NCI-H187 treated with DMSO at 0.1 percent for 48 hours (cell line): ENCODE data around the gene CEP295NL.
"Not testable (repeated sequence)": the region's sequence is repeated elsewhere in the genome, so short reads cannot be mapped to it uniquely, and the experiment has no call there.

Experiments
- DNase-seq: peaks from one replicate; lab custom pipeline; 2025; lab: John Stamatoyannopoulos, UW

The CEP295NL gene, protein sequence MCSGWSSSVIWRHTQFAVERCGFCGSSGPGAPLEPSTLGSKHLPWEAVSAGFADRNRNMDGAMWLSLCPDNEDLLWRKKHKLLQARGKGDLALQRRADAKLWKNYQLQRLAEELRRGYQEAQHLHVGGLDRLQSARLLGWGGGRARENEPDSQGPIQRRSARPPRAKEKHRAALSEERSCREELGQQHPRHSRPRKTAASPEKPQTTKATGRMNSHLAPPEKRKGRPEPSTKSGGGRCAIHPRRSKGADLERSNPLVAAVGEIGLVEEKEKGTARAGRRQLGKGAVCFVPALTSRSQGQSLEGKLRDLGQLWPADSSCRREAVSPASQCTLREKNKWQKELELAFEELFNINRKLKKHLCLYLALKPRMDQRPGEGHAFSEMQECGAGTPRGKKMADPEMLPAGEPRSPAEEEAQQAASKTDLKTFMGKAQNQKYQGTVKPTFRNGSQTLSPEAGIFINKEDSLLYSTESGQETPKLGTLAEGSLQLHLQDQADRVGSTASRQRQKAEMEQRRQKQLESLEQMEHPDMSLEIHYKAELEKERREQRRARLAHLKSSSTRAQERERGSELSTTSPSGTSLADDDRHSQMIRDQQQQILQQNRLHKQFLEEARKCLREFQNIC

DNA sequence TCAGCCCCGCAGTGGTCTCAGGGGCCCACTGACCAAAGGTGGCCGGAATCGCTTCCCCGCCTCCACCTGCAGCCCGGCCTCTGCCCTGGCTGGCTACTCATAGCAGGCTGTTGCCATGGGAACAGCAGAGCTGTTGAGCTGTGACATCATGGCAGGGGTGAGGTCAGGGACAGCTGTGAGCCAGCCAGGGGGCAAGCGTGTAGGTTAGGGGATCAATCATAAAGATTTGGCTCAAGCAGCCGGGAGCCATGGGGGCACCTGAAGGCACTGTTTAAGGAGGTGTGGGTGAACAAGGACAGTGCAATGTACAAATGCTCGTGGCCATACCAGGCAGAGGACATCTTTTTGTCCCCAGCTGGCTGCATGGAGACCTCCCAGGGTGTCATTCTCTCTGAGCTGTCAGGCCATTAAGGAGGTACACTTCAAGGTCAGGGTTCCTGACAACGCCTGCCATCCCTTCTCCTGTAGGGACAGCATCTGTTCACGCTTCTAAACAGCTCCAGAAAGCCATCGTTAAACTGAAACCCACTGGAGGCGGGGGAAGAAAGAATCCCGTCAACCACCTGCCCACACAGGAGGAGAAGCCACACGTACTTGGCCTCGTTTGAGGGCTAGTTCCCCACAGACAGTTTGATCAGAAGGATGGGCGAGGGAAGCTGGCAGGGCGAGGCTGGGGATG, at the start of gene CEP295NL:
Gene CEP295NL, minus strand, starts transcription at position 101 of the 679 bp plus-strand sequence. CDS start 1,373 bp downstream, outside the sequence.
- no peak for DNase-seq

DNA sequence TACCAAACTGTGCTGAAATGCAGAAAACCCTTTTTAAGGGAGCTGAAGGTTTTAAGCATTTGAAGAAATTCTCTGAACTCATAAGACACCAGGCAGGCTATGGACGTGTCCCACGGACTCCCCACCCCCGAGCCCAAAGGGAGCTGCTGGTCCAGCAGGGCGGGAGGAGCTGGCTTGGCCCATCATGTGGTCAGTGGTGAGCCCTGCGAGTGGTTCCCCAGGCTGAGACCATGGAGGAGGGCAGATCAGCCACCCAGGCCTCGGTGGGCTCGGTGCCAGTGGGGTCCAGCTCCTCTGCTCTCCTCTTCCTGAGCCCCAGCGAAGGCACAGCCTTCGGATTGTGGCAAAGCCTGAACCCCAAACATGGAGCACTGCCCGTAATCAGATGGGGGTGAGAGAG, 49.7 kb upstream of the CEP295NL start:
- no peak for DNase-seq

DNA sequence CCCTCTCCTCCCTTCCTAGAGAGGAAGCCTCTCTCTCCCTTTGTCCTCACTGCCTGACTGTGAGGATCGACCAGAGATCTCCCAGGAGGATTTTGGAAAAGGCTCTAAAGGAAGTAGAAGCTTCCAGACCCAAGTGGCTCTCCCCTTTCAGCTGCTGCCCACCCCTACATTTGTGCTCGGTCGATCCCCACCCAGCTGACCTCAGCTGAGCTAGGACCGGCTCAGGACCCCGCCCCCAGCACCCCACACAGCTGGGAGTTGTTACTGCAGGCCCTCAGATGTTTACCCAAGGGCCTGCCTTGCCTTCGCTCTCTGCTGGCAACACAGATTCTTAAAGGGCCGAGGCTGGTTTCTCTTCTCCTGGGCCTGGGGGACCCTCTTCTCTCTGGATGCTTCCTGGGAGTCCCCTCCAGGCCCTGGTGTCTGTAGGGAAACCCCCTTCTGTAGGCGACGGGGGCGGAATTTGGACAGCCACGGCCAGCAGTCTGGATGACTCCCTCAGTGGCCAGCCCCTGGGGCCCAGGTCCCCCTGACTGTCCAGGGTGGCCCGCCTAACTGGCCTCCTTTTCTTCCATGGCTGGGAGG, 49.1 kb upstream of the CEP295NL start:
- no peak for DNase-seq

DNA sequence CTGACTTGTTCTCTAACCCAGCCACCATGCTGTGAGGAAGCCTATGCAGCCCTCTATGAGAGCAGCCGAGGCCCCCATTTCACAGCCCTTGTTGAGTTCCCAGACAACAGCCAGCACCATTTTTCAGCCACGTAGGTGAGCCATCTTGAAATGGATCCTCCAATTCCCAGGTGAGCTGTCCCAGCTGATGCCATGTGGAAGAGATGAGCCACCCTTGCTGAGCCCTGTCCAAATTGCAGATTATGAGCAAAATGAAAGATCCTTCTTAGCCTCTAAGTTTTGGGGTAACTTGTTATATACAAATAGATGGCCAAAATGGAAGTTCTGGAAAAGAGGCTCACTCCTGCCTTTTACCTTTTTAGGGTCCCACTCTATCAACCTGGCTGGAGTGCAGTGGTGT, 47.9 kb upstream of the CEP295NL start:
- DNase-seq, result no peak

DNA sequence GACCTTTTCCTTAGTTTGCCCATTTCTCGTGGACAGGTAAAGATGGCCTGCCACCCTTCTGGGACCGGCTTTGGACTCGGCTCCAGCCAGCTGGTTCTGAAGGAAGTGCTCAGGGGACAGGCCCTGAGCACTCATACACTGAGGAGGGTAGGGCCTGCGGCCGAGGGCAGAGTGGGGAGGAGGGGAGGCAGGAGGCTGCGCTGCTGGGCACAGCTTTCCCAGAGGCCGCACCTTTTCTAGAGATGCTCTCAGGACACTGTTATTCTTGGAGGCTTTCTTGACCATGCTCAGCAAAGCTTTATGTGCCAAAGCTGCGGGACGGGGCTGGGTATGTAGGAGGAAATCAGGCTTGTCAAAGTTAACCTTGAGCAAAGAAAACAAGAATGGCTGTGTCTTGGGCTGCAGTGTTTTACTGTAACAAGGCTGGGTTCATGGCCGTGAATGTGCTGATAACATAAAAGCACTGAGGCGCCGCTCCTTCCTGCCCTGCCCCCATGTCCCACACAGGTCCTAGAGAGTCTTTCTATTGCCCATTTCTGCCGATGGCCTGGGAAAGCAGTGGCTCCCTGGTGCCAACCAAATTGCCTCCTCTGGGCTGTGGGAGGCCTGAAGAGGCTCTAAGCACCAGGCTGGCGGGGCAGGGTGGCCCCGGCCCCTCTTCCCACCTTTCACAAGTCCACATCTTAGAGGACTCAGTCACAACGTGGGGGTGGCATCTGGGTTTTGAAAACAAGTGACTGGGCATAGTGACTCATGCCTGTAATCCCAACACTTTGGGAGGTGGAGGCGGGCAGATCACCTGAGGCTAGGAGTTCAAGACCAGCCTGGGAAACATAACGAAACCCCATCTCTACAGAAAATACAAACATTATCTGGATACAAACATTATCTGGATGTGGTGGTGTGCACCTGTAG, 44.5 kb upstream of the CEP295NL start:
- DNase-seq, result no peak

DNA sequence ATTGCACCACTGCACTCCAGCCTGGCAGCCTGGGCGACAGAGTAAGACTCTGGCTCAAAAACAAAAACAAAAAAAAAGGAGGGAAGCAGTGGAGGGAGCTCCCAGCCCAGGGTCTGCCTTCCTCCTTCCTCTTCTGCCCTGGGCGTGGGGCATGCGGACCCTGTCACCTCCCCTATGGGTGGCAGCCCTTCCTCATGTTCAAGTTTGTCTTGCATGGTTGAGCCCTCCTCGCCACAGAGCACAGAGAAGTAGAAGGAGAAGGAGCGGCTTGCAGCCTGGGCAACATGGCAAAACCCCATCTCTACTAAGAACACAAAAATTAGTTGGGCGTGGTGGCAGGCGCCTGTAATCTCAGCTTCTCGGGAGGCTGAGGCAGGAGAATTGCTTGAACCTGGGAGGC, 43.6 kb upstream of the CEP295NL start:
- DNase-seq, result no peak

DNA sequence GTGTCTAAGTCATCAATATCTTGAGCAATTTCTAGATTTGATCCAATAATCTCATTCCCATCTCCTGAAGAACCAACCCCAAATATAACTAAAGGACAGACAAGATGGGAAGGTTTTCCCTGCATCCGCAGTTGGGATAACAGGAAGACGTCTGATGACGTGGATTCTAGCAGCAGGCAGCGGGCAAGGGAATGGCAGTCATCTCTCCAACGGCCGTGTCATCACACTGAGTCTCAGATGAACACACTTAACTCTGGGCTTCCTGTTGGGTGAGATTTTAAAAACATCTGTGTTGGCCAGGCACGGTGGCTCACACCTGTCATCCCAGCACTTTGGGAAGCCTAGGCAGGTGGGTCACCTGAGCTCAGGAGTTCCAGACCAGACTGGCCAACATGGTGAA, 43.1 kb upstream of the CEP295NL start:
- no peak for DNase-seq

DNA sequence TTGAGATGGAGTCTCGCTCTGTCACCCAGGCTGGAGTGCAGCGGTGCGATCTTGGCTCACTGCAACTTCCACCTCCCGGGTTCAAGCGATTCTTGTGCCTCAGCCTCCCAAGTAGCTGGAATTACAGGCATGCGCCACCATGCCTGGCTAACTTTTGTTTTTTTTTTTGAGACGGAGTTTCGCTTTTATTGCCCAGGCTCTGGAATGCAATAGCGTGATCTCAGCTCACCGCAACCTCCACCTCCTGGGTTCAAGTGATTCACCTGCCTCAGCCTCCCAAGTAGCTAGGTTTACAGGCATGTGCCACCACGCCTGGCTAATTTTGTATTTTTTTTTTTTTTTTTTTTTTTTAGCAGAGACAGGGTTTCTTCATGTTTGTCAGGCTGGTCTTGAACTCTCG, 42.5 kb upstream of the CEP295NL start:
- DNase-seq, result not testable (repeated sequence)

DNA sequence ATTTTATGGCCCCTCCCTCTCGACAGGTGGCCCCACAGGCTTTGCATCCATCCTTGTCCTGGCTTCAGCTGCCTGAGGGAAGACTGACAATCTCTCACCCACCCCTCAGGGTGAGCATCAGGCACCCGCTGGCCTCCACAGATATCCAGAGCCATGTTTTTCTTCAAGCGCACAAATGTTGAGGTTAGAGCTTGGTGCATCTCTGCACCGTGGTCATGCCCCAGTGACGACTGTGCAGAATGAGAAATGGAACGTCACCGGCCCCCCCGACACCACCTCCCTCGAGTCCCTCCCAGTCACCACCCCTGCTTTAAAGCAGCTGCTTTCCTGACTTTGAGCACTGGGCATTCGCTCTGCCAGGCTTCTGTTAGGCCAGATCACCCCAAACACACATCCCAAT, 42.0 kb upstream of the CEP295NL start:
- DNase-seq, result no peak

DNA sequence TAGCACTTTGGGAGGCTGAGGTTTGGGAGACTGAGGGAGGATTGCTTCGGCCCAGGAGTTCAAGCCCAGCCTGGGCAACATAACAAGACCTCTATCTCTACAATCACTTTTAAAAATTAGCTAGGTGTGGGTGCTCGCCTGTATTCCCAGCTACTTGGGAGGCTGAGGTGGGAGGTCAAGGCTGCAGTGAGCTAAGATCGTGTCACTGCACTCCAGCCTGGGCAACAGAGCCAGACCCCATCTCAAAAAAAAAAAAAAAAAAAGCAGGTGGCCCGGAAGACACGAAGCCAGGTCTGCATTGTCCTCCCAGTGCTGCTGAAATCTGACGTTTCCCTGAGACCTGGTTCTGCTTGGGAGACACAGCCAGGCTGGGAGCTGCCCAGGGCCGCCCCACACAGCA, 41.0 kb upstream of the CEP295NL start:
- DNase-seq, result no peak

DNA sequence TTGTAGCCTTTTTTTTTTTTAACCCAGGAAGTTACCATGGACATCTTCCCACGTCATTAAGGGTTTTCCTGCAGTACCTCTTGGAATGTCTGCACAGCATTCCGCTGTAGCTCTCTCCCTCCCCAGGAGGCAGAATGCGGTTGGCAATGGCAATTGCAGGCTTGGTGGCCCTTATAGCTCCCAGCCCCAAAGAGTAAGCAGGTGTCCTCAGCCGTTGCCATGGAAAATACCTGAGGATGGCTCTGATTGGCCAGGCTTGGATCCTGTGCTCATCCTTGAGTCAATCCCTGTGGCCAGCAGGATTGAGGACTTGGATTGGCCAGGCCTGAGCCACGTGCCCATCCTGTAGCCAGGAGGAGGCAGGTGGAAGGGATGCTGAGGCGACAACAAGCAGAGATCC, 37.7 kb upstream of the CEP295NL start:
- no peak for DNase-seq

DNA sequence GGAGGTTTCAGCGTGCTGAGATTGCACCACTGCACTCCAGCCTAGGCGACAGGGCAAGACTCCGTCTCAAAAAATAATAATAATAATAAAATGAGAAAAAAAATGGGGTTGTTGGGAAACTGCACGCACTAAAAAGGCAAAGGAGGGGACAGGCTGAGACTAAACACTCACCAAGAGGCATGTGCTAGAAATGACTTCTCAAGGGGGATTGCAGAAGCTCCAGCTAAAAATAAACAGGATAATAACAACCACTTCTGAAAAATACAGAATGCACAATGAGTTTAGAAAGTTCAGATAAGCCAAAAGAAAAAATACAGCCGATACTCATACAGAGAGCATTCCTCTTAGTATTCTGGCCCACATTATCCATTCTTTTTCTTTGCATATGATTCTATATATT, 37.3 kb upstream of the CEP295NL start:
- no peak for DNase-seq

DNA sequence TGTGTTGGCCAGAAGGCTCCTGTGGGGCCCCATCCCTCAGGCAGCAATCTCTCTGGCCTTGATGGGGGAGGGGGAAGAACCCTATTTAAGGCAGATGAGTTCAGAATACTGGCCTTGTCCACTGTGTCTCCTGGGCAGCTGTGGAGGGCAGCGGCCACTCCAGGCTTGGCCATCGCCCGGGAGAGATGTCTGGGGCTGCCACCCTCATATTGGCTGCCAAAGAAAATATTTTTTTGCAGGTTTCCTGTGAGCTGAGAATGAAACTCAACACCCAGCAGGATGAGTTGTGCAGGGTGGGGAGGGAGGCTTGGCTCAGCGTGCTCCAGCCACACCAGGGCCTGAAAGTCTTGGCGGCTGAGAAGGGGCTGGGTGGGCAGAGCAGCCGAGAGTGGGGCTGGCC, 36.6 kb upstream of the CEP295NL start:
- DNase-seq, result no peak

DNA sequence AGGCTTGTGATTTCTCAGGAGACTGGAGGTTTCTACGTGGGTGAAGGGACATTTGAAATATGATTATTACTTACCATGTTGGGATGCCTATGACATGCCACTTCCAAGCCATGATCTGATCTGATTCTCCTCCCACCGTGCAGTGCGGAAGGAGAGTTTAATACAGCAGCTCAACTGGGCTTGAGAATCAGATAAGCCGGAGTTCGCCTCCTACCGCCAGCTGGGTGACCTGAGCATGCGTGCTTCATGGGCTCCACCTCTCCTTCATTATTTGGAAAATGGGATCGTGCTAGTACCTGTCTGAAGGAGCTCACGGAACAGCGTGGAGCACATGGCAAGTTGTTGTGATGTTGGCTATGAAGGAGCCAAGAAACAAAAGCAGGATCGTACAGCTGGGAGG, 34.6 kb upstream of the CEP295NL start:
- no peak for DNase-seq

DNA sequence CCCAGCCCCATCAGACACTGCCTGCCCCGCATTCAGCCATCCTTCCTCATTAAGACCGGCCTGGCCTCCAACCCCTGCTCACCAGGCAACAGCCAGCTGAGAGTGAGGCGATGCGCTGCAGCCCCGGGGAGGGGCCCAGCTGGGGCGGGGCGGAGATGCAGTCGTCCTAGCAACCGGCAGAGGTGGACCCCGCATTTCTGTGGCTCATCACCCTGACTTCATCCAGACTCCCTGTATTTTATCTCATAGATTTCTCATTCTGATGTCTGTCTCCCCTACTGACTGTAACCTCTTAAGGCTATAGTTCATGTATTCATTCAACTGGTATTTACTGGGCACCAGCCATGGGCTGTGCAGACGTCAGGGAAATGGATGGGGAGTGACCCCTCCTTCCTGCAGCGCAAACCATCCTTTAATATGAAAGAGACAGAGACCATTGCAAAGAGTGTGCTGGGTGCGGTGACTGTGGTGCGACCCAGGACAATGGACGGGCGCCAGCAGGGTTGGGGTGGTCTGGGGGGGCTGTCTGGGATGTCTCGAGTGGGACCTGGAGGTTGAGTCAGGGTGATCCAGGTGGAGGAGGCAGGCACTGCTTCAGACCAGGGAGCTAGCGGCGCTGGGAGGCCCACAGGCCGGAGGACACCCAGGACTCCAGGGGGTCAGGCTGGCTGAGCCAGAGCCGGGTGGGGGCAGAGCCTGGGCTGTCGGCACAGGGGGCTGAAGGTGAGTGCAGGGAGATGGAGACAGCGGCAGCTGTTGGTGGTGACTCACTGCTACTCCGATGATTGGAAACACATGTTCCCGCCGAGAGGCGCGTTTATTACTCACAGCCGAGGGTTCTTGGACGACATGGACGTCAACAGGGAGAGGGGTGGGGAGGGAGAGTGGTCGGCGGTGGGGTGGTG, 32.7 kb upstream of the CEP295NL start:
- DNase-seq, result no peak

DNA sequence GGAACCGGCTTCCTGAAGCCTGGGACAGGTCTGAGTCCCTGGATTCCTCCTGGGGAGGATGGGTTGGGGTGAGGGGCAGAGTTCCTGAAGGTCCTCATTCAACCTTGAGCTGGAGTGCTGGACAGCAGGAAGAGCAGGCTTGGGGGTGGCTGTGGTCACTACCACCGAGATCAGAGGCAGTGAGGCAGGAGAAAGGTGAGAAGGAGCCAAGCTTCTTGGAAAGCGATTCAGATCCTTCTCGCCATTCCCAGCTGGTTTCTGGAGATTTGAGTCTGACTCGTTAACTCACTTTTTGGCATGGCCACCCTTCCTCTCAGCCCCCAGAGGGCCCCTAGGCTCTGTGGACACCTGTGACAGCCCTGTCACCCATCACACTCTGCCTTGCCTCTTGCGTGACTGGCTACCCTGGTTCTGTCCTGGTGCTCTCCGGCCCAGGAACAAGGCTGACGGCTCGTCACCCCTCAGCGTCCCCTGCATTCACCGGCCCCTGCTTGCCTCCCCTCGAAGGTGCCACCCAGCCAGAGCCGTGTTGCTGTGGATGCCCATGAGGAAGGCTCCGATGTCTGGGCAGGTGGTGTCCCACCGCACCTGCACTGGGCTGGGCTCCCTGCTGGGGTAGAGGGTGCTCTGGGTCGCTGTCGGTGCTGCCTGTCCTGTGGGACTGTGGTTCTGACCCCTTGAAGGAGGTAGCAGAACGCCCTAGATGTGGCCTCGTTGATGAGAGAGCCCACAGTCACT, 31.8 kb upstream of the CEP295NL start:
- DNase-seq, result no peak

DNA sequence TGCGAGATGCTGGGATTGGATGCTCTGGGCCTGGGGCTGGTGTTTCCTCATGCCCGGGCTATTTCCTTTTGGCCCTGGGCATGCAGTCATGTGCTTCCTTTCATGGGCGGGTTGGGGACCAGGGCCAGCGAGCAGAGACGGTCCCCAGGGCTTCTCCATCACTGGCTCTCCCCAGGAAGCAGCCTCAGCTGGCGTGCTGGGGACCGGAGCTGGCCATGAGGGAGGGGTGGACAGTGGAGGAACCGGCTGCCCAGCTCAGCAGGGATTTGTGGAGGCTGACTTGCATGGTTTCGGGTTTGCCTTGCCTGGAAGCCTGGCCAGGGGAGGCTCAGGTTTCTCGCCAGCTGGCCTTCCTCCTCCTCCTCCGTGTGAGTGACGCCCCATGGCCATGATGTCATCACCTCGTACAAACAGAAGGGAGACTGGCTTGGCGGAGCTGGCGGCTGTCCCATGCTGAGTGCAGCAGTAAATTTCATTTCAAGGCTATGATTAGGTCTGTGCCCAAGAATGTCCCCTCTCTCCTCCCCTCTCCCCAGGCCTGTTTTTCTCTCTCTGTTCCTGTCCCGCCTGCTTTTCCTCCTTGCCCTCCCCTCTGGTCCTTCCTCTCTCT, 31.1 kb upstream of the CEP295NL start:
- no peak for DNase-seq

DNA sequence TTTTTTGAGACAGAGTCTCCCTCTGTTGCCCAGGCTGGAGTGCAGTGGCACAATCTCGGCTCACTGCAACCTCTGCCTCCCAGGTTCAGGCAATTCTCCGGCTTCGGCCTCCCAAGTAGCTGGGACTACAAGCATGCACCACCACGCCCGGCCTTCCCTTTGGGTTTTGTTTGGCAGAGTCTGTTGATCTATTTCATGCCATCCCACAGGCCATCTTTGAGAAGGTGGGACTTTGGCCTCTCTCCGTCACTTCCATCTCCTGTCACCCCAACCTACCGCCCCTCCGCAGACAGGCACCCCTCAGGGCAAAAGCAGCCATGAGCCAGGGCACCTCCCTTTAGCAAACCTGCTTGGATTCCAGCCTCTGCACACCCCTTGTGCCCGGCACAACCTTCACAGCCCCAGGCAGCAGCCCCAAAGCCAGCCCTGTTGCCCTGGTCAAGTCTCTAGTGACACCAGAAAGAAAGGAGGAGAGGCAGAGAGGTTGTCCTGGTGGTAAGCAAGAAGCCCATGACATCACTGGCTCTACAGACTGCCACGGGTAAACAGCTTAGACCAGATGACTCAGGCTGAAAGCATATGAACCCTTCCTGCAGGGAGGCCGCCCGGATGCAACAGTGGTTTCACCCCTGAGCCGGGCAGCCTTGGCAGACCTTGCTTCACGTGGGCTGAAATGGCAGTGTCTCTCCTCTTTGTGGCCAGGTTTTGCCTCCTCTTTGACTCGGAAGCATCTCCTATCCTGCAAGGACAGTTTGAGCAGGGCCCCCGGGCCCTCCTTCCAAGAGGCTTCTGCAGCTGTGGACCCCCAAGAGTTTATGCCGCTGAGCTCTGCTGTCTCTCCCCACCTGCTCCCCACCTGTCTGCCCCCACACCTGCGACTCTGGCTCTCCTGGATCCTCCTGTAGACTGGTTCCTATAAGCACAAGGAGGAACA, 30.3 kb upstream of the CEP295NL start:
- DNase-seq, result no peak
